Measurements from ENCODE around the gene FAM118A. TPM values are rescaled to one million over a fixed set of nuclear protein-coding genes. Genes with fewer than 3 reads are reported as not detected.
A peak's percentile ranks its signal among the peaks of the same experiment; 100 is the strongest.

FAM118A gene
- polyA plus RNA-seq, 1 experiment, result 18.8 TPM

DNA sequence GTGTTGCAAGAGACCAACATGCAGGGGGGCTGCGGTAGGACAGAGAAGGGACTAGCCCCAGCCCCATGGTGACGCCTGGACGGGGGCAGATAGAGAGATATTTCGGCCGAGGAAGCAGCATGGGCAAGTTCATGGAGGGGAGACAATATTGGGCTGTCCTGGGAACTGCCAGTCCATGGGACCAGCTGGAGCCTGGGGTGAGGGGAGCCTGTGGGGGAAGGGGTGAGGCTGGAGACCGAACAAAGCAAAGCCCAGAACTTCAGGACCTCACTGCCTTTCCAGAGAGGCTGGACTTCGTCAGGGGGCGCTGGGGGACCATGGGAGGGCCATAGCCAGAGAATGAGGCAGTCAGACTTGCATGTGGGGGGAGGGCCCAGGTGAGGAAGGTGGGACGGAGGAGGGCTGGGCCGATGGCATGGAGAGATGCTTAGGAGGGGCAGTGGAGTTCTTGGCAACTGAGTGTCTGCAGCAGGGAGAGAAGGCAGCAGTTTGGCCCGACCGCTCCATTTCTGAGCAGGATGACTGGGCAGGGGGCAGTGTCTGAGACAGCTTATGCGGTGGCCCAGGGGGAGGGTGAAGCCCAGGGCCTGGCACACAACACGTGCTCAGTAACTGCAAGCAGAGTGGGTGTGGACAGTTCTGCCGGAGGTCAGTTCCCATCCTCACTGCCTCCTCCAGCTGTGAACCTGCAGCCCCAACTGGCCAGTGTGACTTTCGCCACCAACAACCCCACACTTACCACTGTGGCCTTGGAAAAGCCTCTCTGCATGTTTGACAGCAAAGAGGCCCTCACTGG is 24.3 kb upstream of the FAM118A start:
- Histone ChIP-seq H3K27me3 (ENCODE audit: control insufficient read depth, insufficient read depth, low read length) (peaks cover 15% of the 10 kb centered on the region), H3K36me3 (ENCODE audit: control insufficient read depth, insufficient read depth, low read length) (no peaks in the 10 kb centered on the region), H3K4me3 (ENCODE audit: low read depth, low read length) (no peak overlapping the region)
- TF ChIP-seq, protein P1, sequence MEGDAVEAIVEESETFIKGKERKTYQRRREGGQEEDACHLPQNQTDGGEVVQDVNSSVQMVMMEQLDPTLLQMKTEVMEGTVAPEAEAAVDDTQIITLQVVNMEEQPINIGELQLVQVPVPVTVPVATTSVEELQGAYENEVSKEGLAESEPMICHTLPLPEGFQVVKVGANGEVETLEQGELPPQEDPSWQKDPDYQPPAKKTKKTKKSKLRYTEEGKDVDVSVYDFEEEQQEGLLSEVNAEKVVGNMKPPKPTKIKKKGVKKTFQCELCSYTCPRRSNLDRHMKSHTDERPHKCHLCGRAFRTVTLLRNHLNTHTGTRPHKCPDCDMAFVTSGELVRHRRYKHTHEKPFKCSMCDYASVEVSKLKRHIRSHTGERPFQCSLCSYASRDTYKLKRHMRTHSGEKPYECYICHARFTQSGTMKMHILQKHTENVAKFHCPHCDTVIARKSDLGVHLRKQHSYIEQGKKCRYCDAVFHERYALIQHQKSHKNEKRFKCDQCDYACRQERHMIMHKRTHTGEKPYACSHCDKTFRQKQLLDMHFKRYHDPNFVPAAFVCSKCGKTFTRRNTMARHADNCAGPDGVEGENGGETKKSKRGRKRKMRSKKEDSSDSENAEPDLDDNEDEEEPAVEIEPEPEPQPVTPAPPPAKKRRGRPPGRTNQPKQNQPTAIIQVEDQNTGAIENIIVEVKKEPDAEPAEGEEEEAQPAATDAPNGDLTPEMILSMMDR (IDR thresholded peaks at IDR 0.05; ENCODE audit: insufficient read depth, low read depth, low read length), result no peak
- ChIA-PET CTCF (interaction anchor here (1.2 kb wide), 1 partner anchor 10 kb away, joined by 6 read pairs; no protein-coding TSS in a partner anchor), POLR2A (no interaction called here)
- no peak for DNase-seq (ENCODE audit: low read depth)

DNA sequence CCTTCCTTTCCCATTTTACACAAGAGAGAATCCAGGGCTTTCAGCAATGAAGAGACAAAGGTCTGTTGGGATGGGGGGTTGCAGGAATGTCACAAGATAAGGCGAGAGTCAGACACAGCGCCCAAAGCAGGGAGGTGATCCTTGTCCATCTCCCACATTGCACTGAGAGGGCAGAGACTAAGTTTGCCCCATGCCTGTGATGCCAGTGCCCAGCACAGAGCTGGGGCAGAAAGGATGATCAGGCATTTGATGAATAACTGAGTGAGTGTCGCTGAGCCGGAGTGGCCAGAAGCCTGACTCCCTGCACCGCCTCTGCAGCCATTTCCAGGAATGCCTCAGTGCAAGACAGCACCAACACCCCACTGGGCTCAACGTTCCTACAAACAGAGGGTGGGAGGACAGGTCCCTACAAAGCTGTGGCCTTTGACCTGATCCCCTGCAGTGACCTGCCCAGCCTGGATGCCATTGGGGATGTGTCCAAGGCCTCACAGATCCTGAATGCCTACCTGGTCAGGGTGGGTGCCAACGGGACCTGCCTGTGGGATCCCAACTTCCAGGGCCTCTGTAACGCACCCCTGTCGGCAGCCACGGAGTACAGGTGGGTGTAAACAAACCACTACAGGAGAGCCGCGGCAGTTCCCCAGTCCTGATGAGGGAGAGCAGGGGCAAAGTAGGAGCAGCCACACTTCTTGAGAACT is 22.7 kb upstream of the FAM118A start:
- Histone ChIP-seq H3K36me3 (ENCODE audit: control insufficient read depth, insufficient read depth, low read length) (no peaks in the 10 kb centered on the region), H3K4me3 (ENCODE audit: low read depth, low read length) (no peak overlapping the region), H3K27me3 (ENCODE audit: control insufficient read depth, insufficient read depth, low read length) (peaks cover 15% of the 10 kb centered on the region)
- ChIA-PET CTCF (interaction anchor here (0.7 kb wide), 1 partner anchor 290 kb away, joined by 3 read pairs; no protein-coding TSS in a partner anchor), POLR2A (no interaction called here)
- DNase-seq (ENCODE audit: low read depth), result no peak
- TF ChIP-seq, protein P1 (IDR thresholded peaks at IDR 0.05; ENCODE audit: insufficient read depth, low read depth, low read length), result no peak

DNA sequence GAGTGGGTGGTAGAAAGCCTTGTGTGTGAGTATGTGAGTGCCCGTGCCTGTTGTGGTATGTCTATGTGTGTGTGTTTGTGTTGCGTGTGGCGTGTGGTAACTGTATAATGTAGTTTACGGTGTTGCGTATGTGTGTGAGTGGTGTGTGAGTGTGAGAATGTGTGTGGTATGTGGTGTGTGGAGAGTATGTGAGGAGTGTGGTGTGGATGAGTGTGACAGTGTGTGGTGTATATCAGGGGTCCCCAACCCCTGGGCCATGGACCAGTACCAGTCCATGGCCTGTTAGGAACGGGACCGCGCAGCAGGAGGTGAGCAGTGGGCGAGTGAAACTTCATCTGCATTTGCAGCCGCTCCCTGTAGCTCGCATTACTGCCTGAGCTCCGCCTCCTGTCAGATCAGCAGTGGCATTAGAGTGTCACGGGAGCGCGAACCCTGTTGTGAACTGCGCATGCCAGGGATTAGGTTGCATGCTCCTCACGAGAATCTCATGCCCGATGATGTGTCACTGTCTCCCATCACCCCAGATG is 19.3 kb upstream of the FAM118A start:
- H3K27me3 ChIP-seq (ENCODE audit: control insufficient read depth, insufficient read depth, low read length), result peaks cover 9% of the 10 kb centered on the region
- TF ChIP-seq, protein P1 (IDR thresholded peaks at IDR 0.05; ENCODE audit: insufficient read depth, low read depth, low read length), result no peak
- no peaks in the 10 kb centered on the region for H3K36me3 ChIP-seq (ENCODE audit: control insufficient read depth, insufficient read depth, low read length)
- POLR2A ChIA-PET, result no interaction called here
- DNase-seq (ENCODE audit: low read depth), result peak; percentile 49
- CTCF ChIA-PET, result interaction anchor here (0.6 kb wide), 1 partner anchor 50 kb away, joined by 3 read pairs; no protein-coding TSS in a partner anchor
- no peak overlapping the region for H3K4me3 ChIP-seq (ENCODE audit: low read depth, low read length)

DNA sequence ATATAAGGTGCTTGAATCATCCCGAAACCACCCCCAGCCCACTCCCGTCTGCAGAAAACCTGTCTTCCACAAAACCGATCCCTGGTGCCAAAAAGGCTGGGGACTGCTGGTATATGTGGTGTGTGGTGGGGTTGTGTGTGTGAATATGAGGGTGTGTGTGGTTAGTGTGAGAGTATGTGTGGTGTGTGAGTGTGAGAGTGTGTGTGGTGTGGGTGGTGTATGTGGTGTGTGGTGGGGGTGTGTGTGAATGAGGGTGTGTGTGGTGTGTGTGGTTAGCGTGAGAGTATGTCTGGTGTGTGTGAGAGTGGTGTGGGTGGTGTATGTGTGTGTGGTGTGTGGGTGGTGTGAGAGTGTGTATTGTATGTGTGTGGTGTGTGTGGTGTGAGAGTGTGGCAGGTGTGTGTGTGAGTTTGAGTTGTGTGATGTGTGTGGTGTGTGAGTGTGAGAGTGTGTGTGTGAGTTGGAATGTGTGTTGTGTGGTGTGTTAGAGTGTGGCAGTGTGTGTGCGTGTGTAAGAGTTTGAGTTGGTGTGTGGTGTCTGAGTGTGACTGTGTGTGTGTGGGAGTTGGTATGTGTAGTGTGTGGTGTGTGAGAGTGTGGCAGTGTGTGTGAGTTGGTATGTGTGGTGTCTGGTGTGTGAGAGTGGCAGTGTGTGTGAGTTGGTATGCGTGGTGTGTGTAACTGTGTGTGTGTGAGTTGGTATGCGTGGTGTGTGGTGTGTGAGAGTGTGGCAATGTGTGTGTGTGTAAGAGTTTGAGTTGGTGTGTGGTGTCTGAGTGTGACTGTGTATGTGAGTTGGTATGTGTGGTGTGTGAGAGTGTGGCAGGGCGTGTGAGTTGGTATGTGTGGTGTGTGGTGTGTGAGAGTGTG is 18.4 kb upstream of the FAM118A start:
- CTCF ChIA-PET, result interaction anchor here (0.6 kb wide), 1 partner anchor 49 kb away, joined by 3 read pairs; no protein-coding TSS in a partner anchor
- POLR2A ChIA-PET, result no interaction called here
- H3K4me3 ChIP-seq (ENCODE audit: low read depth, low read length), result no peak overlapping the region

More for the DNA sequence above, 18.4 kb upstream of the FAM118A start:
- DNase-seq (ENCODE audit: low read depth), result no peak
- H3K36me3 ChIP-seq (ENCODE audit: control insufficient read depth, insufficient read depth, low read length), result no peaks in the 10 kb centered on the region
- TF ChIP-seq, protein P1 (IDR thresholded peaks at IDR 0.05; ENCODE audit: insufficient read depth, low read depth, low read length), result no peak
- H3K27me3 ChIP-seq (ENCODE audit: control insufficient read depth, insufficient read depth, low read length), result peaks cover 2% of the 10 kb centered on the region
